AG09319 (cell line): Measurements from ENCODE around the gene GUK1.

Experiments
- DNase-seq: peaks from one replicate; pipeline ENCODE4 v3.0.0-alpha.2; 2010; ENCODE audit warnings: low read depth; ENCODE audit errors: extremely low read depth
- CTCF ChIP-seq: IDR thresholded peaks from 2 replicates; pipeline ENCODE4 v1.5.1; 2011; ENCODE audit warnings: low read depth, mild to moderate bottlenecking, inconsistent platforms, low read length, moderate library complexity

Gene GUK1

GRCh38 chr1:228100822-228101613, 39.1 kb upstream of the GUK1 start:
- DNase-seq: no peak

GRCh38 chr1:228101614-228101993, 38.5 kb upstream of the GUK1 start:
- DNase-seq: no peak
- TF ChIP-seq CTCF: no peak

More at GRCh38 chr1:228100822-228101613, 39.1 kb upstream of the GUK1 start:
- no peak for TF ChIP-seq CTCF

GRCh38 chr1:228101994-228102790, 37.9 kb upstream of the GUK1 start:
- DNase-seq: no peak
- peak; percentile 9 for TF ChIP-seq CTCF

GRCh38 chr1:228102791-228103620, 37.1 kb upstream of the GUK1 start, which contains the start of gene C1orf35:
Gene C1orf35, minus strand, starts transcription at chr1:228103325. Its CDS starts 98 bp downstream, at chr1:228103227.
- peak; percentile 64 for DNase-seq
- TF ChIP-seq CTCF: no peak

- DNase-seq: no peak
- TF ChIP-seq CTCF: no peak
Measured at GRCh38 chr1:228104526-228105269, 35.4 kb upstream of the GUK1 start.

- DNase-seq: no peak
- TF ChIP-seq CTCF: no peak
Measured at GRCh38 chr1:228105270-228105995, 34.6 kb upstream of the GUK1 start.
